KG1 (cell line): ENCODE measurements around the gene GJC1.

Experiments
- DNase-seq: peaks from one replicate; lab custom pipeline; 2025; lab: John Stamatoyannopoulos, UW

Gene GJC1

DNA sequence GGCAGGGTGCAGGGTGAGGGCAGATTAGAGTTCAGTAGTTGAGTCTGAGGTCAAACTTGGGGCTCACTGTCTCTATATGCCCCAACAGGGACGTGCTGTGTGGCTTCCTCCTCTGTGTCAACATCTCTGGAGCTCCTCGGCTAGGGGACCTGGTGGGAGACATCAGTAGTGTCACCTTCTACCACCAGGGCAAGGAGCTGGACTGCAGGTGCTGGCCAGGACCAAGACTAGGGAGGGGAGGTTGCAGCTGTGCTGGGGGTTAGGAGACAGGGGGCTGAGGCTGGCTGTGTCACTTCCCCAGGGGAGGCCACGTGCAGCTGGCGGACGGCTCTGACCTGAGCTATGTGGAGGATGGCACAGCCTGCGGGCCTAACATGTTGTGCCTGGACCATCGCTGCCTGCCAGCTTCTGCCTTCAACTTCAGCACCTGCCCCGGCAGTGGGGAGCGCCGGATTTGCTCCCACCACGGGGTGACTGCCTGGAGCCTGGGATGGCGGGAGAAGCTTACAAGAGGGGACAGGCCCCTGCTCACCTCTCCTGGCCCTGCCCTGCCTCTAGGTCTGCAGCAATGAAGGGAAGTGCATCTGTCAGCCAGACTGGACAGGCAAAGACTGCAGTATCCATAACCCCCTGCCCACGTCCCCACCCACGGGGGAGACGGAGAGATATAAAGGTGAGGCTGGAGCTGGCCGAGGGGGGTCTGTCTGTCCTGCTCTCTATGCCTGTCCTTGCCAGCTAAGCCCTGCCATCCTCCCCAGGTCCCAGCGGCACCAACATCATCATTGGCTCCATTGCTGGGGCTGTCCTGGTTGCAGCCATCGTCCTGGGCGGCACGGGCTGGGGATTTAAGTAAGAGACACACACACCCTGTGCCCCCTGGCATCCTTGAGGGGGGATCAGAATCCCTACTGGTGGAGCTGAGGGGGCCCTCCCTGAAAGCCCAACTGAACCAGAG lies 52.4 kb downstream of the GJC1 start:
- DNase-seq = no peak

- DNase-seq = no peak
Observed at GRCh38 chr17:44776628-44777393, 53.3 kb downstream of the GJC1 start.

DNA sequence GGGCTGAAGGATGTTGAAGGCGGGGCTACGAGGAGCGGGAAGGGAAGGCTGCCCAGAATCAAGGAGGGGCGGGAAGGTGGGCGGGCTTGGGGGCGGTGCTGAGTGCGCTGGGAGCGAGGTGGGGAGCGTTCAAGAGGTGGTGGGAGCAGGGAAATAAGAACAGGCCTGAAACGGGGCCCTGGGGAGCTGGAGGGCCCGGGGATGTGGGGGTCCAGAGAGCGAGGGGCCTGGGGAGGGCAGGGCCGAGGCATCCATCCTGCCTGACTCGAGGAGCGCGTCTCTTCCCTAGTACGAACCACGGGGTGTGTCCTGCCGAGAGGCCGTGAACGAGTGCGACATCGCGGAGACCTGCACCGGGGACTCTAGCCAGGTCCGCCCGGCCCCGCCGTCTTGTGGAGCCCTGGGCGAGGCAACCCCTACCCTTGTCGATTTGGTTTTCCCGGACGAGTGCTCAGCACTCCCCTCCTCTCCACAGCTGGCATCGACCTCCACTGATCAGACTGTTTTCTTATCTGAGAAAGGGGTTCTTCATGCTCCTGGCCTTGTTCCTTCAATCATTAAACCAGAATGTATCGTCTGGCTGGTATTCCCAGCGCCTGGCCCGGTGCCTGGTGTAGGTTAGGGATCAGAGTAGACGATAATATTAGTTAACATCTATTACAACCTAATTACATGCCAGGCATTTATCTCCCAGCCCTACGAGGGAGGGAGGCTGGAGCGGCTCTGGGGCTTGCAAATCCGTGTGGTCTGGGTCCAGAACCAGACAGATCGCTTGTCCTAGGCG lies 54.1 kb downstream of the GJC1 start:
- DNase-seq = no peak

DNA sequence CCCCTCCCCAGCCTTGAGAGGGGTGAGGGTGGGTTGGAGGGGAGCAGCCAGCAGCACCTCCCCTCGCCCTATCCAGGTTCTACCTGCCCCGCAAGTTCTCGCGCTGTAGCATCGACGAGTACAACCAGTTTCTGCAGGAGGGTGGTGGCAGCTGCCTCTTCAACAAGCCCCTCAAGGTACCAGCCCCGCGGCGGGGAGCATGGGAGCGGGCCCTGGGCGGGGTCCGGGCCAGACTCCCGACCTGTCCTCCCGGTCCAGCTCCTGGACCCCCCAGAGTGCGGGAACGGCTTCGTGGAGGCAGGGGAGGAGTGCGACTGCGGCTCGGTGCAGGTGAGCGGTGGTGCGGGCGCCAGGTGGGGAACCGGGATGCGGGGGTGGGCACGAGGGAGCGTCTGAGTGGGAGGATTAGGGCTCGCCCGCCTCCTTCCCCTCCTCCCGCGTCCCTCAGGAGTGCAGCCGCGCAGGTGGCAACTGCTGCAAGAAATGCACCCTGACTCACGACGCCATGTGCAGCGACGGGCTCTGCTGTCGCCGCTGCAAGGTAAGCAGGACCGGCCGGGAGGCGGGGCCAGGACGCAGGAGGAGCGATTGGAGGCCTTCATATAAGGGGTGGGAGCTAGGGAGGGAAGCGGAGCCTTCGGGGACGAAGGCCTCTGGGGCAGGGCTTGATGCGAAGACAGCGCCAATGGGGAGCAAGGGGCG lies 54.8 kb downstream of the GJC1 start:
- peak; percentile 78 for DNase-seq

DNA sequence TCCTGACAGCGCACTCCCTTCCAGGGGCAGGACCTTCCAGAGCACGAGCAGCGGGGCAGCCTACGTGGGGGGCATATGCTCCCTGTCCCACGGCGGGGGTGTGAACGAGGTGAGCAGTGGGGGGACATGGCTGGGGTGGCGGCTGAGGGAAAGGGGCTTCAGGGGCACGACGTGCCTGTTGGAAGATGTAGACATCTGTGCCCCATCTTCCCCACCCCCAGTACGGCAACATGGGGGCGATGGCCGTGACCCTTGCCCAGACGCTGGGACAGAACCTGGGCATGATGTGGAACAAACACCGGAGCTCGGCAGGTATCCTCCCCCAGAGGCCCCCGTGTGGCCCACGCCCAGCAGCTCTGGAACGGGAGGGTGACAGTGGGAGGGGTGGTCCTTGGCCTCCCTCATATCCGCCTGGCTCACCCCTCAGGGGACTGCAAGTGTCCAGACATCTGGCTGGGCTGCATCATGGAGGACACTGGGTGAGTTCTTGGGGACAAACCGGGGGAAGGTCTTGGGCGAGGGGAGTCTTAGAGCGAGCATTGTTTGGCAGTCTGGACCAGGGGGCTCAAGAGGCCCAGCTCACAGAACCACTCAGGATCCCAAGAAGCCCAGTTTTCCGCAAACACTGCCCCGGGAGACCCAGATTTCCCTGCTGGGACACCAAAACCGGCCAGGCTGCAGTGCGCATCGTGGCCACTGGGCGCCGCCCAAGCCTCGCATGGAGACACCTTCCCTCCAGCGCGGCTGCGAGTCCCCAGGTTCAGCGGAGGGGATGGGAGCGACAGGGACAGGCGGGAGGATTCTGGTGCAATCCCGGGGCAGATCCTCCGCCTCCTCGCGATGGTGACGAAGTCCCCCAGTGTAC lies 55.6 kb downstream of the GJC1 start:
- DNase-seq = peak; percentile 45

GRCh38 chr17:44773140-44773539 lies 56.9 kb downstream of the GJC1 start:
- DNase-seq = no peak

DNA sequence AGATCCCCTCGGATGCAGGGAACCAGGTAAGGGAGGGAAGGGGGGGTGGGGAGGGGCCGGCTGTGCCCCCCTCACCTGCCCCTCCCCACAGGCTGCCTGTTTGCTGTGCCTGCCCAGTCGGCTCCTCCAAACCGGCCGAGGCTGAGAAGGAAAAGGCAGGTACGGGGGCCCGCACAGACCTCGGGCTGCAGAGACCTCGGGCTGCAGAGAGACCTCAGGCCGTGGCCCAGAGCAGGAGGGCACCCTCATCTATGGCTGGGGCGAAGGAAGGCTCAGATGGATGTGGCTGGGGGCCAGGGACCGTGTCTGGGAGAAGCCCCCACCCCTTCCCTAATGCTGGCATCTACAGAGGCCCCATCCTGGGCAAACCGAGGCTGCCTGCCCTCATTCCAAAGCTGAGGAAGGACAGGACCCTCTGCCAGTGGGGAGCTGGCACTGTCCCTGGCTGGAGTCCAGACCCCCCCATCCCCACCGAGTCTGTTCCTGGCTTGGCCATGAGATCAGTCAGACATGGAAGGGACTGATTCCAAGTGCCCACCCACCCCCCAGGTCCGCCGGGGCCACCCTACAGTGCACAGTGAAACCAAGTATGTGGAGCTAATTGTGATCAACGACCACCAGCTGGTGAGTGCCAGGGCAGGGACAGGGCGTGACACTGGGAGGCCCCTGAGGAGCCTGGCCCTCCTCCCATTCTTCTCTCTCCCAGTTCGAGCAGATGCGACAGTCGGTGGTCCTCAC lies 57.6 kb downstream of the GJC1 start:
- DNase-seq = no peak

- no peak for DNase-seq
Observed at GRCh38 chr17:44770166-44770925, 59.7 kb downstream of the GJC1 start.

- DNase-seq = no peak
Observed at GRCh38 chr17:44769647-44770084, 60.4 kb downstream of the GJC1 start.

- DNase-seq = no peak
Observed at GRCh38 chr17:44769230-44769629, 60.9 kb downstream of the GJC1 start.

- peak; percentile 44 for DNase-seq
Observed at GRCh38 chr17:44768505-44769142, 61.5 kb downstream of the GJC1 start.

- DNase-seq = no peak
Observed at GRCh38 chr17:44767493-44767892, 62.6 kb downstream of the GJC1 start.

- DNase-seq = no peak
Observed at GRCh38 chr17:44766409-44767038, 63.6 kb downstream of the GJC1 start.

- DNase-seq = no peak
Observed at GRCh38 chr17:44765965-44766364, 64.1 kb downstream of the GJC1 start.

GRCh38 chr17:44763170-44763569 lies 66.9 kb downstream of the GJC1 start:
- no peak for DNase-seq

DNA sequence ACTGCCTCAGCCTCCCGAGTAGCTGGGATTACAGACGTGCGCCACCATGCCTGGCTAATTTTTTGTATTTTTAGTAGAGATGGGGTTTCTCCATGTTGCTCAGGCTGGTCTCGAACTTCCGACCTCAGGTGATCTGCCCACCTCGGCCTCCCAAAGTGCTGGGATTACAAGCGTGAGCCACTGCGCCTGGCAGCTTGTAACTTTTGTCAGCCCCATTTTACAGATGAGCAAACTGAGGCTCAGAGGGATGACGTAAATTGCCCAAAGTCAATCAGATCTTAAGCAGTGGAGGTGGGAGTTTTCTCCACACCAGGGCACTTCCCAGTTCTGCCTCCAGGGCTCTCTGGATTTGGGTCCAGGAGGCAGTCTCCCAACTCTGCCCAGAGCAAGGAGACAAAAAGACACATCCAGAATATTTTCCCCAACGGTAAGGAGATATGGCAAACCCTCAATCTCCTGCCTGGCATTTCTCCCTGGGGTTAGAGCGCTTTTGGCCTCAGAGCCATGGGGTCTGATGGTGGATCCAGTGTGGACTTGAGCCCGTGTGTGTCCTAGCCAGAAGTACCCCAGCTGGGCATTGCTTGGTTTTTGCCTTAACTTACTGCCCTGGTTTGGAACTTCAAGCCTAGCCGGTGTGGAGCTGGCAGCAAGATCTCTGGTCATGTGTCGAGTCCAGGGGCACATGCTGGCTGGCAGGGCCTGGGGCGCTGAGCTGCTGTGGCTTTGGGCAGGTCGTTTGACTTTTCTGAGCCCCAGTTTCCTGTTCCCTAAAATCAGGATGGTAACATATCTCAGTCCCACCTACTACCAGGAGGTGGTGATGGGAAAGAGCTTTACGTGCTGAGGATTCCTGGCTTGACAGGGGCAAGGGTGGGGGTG lies 67.9 kb downstream of the GJC1 start:
- DNase-seq = no peak
